Endothelial cell (in vitro differentiated cells): Measurements from ENCODE around the gene NXF3. TPM values are rescaled to one million over a fixed set of nuclear protein-coding genes. Genes with fewer than 3 reads are reported as not detected.

ENCODE experiments used
- DNase-seq: peaks from one replicate; pipeline ENCODE4 v3.0.0; 2021; ENCODE audit warnings: low spot score
- H3K27ac Mint-ChIP-seq: one replicate; pipeline ENCODE4 v1.8.0; 2021; ENCODE audit warnings: mixed read lengths, inconsistent platforms; ENCODE audit not compliant: unreplicated experiment
- H3K27me3 Mint-ChIP-seq: one replicate; pipeline ENCODE4 v1.8.0; 2021; ENCODE audit warnings: mild to moderate bottlenecking, moderate library complexity, mixed read lengths, inconsistent platforms; ENCODE audit not compliant: unreplicated experiment
- H3K36me3 Mint-ChIP-seq: one replicate; pipeline ENCODE4 v1.8.0; 2021; ENCODE audit warnings: mild to moderate bottlenecking, low read depth, mixed read lengths, inconsistent platforms; ENCODE audit not compliant: unreplicated experiment
- H3K4me1 Mint-ChIP-seq: one replicate; pipeline ENCODE4 v1.8.0; 2021; ENCODE audit warnings: mild to moderate bottlenecking, mixed read lengths, inconsistent platforms; ENCODE audit not compliant: unreplicated experiment
- H3K4me3 Mint-ChIP-seq: one replicate; pipeline ENCODE4 v1.8.0; 2021; ENCODE audit warnings: mild to moderate bottlenecking, mixed read lengths, inconsistent platforms; ENCODE audit not compliant: unreplicated experiment
- H3K9me3 Mint-ChIP-seq: one replicate; pipeline ENCODE4 v1.8.0; 2021; ENCODE audit warnings: mixed read lengths, inconsistent platforms; ENCODE audit not compliant: unreplicated experiment
- CTCF ChIP-seq: fragments of 200-600 bp; sonication (generic); IDR thresholded peaks from one replicate; pipeline ENCODE4 v1.5.0; 2021; ENCODE audit warnings: antibody characterized with exemption; ENCODE audit not compliant: unreplicated experiment
- total RNA-seq: library from RNA; stranded (reverse); fragmentation: NEBNext Ultra II Directional; extraction: Animal tissue kit (Norgen Biotek cat#: 25700); gene quantifications from one replicate; pipeline ENCODE4 v1.2.1, GENCODE V29; 2021; ENCODE audit not compliant: unreplicated experiment

NXF3 gene
- total RNA-seq, 1 donor from 2014 or later, result 1.3 TPM

DNA sequence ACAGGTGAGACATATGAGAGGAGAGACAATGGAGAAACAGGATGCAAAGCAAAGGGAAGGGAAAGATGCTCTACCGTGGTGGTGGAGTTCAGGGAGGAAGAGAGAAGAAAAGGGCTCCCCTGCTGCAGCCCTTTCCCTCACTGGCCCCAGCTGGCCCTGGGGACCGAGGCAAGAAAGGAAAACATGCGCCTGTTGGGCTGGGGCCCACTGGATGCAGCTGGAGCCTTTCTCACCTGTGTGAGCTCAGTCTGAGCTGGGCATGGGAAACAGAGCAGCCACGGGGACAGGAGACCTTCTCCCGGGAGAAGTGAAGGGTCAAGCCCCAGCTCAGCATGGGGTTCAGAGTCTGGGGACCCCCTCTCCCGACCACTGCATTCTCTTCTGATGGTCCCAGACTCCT lies 11.9 kb downstream of the NXF3 start:
- H3K4me1 Mint-ChIP-seq, result no peaks in the 10 kb centered on the region
- TF ChIP-seq CTCF, result no peak
- no peak overlapping the region for H3K27ac Mint-ChIP-seq
- no peaks in the 10 kb centered on the region for H3K36me3 Mint-ChIP-seq
- H3K4me3 Mint-ChIP-seq, result no peak overlapping the region
- no peaks in the 10 kb centered on the region for H3K9me3 Mint-ChIP-seq
- DNase-seq, result no peak
- H3K27me3 Mint-ChIP-seq, result no peaks in the 10 kb centered on the region

DNA sequence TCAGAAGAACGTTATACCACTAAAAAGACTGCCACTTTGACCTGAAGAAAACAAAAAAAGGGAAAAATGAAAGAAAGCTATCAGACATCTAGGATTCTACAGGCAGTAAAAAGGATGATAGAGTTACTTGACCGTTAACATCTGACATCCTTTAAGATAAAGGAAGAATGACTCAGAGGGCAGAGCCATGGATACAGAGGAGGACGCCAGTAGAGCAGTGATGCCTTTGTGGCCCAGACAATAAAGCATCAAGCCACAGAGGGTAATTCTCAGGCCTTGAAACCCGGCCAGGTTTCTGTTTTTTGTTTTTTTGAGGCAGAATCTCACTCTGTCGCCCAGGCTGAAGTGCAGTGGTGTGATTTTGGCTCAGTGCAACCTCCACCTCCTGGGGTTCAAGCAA lies 19.5 kb downstream of the NXF3 start:
- no peaks in the 10 kb centered on the region for H3K36me3 Mint-ChIP-seq
- H3K27me3 Mint-ChIP-seq, result no peaks in the 10 kb centered on the region
- no peak for TF ChIP-seq CTCF
- H3K27ac Mint-ChIP-seq, result no peak overlapping the region
- H3K4me1 Mint-ChIP-seq, result peaks cover 2% of the 10 kb centered on the region
- no peak overlapping the region for H3K4me3 Mint-ChIP-seq
- no peak for DNase-seq
- H3K9me3 Mint-ChIP-seq, result no peaks in the 10 kb centered on the region

GRCh38 chrX:103066606-103067005 lies 26.3 kb downstream of the NXF3 start:
- Mint-ChIP-seq H3K4me1 (no peaks in the 10 kb centered on the region), H3K4me3 (no peak overlapping the region), H3K27ac (no peak overlapping the region), H3K36me3 (no peaks in the 10 kb centered on the region), H3K9me3 (no peaks in the 10 kb centered on the region), H3K27me3 (no peaks in the 10 kb centered on the region)
- no peak for DNase-seq
- no peak for TF ChIP-seq CTCF

GRCh38 chrX:103063918-103064434 lies 29.0 kb downstream of the NXF3 start, which contains the start of gene BEX1:
TSS of gene BEX1 (minus strand) at chrX:103064171. CDS start at chrX:103063274, 897 bp downstream.
- Mint-ChIP-seq H3K27ac (no peak within 1 kb of the TSS), H3K4me3 (peak within 1 kb of the TSS; percentile 82), H3K36me3 (no peaks in the 10 kb centered on the region), H3K9me3 (no peaks in the 10 kb centered on the region), H3K4me1 (no peaks in the 10 kb centered on the region), H3K27me3 (no peaks in the 10 kb centered on the region)
- DNase-seq, result peak; percentile 33
- no peak for TF ChIP-seq CTCF

DNA sequence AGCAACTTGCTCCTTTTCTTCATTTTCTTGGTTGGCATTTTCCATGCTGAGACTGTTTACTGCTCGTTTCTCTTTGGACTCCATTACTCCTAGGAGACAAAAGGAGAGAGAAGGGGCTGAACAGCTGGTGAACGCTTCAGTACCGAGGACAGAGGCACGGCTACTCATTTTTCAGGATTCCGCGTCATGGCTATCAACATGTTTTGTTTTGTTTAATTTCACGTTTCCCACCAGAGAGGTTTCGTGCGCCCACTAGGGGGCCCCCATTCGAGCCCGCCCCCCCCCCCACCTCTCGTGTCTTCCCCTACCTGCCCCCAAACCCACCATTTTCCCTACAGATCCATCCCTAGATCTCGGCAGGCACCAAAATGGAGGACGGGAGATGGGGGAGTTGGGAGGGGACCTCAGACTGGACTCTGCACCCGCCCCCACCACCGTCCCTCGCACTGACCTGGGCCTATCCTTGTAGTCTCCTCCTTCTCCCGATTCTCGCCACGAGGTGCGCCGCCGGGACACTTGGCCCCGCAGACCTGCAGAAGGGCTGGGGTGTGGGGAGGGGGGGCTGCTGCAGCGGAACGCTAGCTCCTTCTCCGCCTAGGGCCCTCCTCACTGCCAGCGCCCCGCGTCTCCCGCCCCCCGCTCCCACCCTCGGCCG lies 29.6 kb downstream of the NXF3 start:
- peak; percentile 20 for DNase-seq
- Mint-ChIP-seq H3K27me3 (no peaks in the 10 kb centered on the region), H3K27ac (no peak overlapping the region), H3K4me1 (no peaks in the 10 kb centered on the region), H3K9me3 (no peaks in the 10 kb centered on the region), H3K36me3 (no peaks in the 10 kb centered on the region), H3K4me3 (peak overlapping the region; percentile 82)
- TF ChIP-seq CTCF, result peak; percentile 23
